Transverse colon (tissue), 4 donors: Measurements from ENCODE around the gene OLIG2. TPM values are rescaled to one million over a fixed set of nuclear protein-coding genes. Genes with fewer than 3 reads are reported as not detected.

Source experiments
- DNase-seq: peaks from one replicate; pipeline ENCODE4 v3.0.0-alpha.2; 2019
- H3K27ac ChIP-seq, 4 donors: fragments of 200-600 bp; sonication (generic); 2 replicates each; pipeline ENCODE4 v1.5.1; 2016 to 2018; ENCODE audit warnings: inconsistent platforms in 4 of 4
- H3K27me3 ChIP-seq: fragments of 200-600 bp; sonication (generic); 2 replicates; pipeline ENCODE4 v1.5.1; 2017; ENCODE audit warnings: inconsistent platforms
- H3K36me3 ChIP-seq, 4 donors: fragments of 200-600 bp; sonication (generic); 2 replicates each; pipeline ENCODE4 v1.5.1; 2017 to 2019; ENCODE audit warnings: inconsistent platforms in 4 of 4
- H3K4me1 ChIP-seq, 4 donors: fragments of 200-600 bp; sonication (generic); 2 replicates each; pipeline ENCODE4 v1.5.1; 2017 to 2020; ENCODE audit warnings: inconsistent platforms in 4 of 4
- H3K4me3 ChIP-seq, 4 donors: fragments of 200-600 bp; sonication (generic); 1 replicate in 1 of 4; 2 replicates in 3 of 4; pipeline versions ENCODE4 v1.5.1 to v1.6.1; 2017 to 2019; ENCODE audit warnings: inconsistent platforms in 4 of 4
- H3K9me3 ChIP-seq, 2 donors: fragments of 200-600 bp; sonication (generic); 2 replicates each; pipeline ENCODE4 v1.5.1; 2017 to 2019; ENCODE audit warnings: inconsistent platforms in 2 of 2
- EP300 ChIP-seq: sonication (generic); formaldehyde crosslinking; IDR thresholded peaks from one replicate; pipeline ENCODE4 v1.6.1; 2017; ENCODE audit warnings: antibody characterized with exemption, low read depth
- POLR2A ChIP-seq: fragments of 450-650 bp; IDR thresholded peaks from one replicate; pipeline ENCODE4 v1.6.1; 2016; ENCODE audit warnings: antibody characterized with exemption, mild to moderate bottlenecking, moderate library complexity
- POLR2AphosphoS5 ChIP-seq, 3 donors: sonication (generic); formaldehyde crosslinking; IDR thresholded peaks; one replicate each; pipeline ENCODE4 v1.6.1; 2016; ENCODE audit warnings: antibody characterized with exemption in 3 of 3
- WGBS, 2 donors: methylation state at CpG; one replicate each; pipeline ENCODE4 v1.1.5; 2018; ENCODE audit warnings: low coverage in 1 of 2; 5-methylcytosine and 5-hydroxymethylcytosine counted together
- in situ Hi-C, 4 donors: fragments of 200-750 bp; cut with MboI; loops; one replicate each; pipeline versions ENCODE4 v1.15.0 to v1.15.1; 2017; ENCODE audit warnings: low sequenced_read_pairs in 3 of 4, low pct_ligation_motif_present in 1 of 4, low pct_unique_long_range_greater_than_20kb in 1 of 4
- intact Hi-C: fragments of 100-400 bp; cut with DNase I; formaldehyde crosslinking; loops from one replicate; pipeline ENCODE4 v1.15.1; 2023; ENCODE audit warnings: low total_unique reads
- total RNA-seq, 4 donors: library from RNA; depleted of rRNA; stranded (reverse); fragments of >200 nt; gene quantifications; one replicate each; pipeline ENCODE4 v1.1.0, GENCODE V29; 2016
- TF ChIP-seq, protein P1 (sequence below), 5 experiments: fragments of 200-600 bp in 3 of 5; fragments of 450-650 bp in 2 of 5; sonication (generic) in 3 of 5; IDR thresholded peaks; 1 replicate in 2 of 5; 2 replicates in 3 of 5; pipeline ENCODE4 v1.5.1; 2016 to 2017; ENCODE audit warnings: antibody characterized with exemption in 5 of 5, inconsistent platforms in 3 of 5, mild to moderate bottlenecking in 2 of 5, moderate library complexity in 1 of 5

Gene OLIG2
- not detected for total RNA-seq

DNA sequence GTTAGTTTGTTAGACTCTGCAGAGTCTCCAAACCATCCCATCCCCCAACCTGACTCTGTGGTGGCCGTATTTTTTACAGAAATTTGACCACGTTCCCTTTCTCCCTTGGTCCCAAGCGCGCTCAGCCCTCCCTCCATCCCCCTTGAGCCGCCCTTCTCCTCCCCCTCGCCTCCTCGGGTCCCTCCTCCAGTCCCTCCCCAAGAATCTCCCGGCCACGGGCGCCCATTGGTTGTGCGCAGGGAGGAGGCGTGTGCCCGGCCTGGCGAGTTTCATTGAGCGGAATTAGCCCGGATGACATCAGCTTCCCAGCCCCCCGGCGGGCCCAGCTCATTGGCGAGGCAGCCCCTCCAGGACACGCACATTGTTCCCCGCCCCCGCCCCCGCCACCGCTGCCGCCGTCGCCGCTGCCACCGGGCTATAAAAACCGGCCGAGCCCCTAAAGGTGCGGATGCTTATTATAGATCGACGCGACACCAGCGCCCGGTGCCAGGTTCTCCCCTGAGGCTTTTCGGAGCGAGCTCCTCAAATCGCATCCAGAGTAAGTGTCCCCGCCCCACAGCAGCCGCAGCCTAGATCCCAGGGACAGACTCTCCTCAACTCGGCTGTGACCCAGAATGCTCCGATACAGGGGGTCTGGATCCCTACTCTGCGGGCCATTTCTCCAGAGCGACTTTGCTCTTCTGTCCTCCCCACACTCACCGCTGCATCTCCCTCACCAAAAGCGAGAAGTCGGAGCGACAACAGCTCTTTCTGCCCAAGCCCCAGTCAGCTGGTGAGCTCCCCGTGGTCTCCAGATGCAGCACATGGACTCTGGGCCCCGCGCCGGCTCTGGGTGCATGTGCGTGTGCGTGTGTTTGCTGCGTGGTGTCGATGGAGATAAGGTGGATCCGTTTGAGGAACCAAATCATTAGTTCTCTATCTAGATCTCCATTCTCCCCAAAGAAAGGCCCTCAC is at the start of gene OLIG2:
TSS of gene OLIG2 (plus strand) at position 447 of the 954 bp plus-strand sequence. CDS start 928 bp downstream, outside the sequence.
- intact Hi-C loops: no loop called here
- in situ Hi-C loops: no loop called here
- no peak for DNase-seq
- Histone ChIP-seq H3K27me3 (peaks cover 100% of the 10 kb centered on the region), H3K36me3 (no peaks in the 10 kb centered on the region), H3K9me3 (no peaks in the 10 kb centered on the region), H3K4me1 (peaks cover 0 to 50% (median 18%) of the 10 kb centered on the region in 4 donors), H3K27ac (no peak within 1 kb of the TSS), H3K4me3 (no peak within 1 kb of the TSS)
- TF ChIP-seq POLR2A (no peak), POLR2AphosphoS5 (IDR thresholded peaks at IDR 0.05) (no peak)
- WGBS, 2 donors: 18 to 30% methylated on average over 2 to 51 of the region's 59 CpGs

GRCh38 chr21:32976791-32977190 is 48.9 kb upstream of the OLIG2 start:
- DNase-seq: no peak
- peaks cover 44% of the 10 kb centered on the region for H3K27me3 ChIP-seq
- H3K36me3 ChIP-seq: no peaks in the 10 kb centered on the region
- WGBS, 2 donors: 50 to 64% methylated on average over 1 to 3 of the region's 3 CpGs
- intact Hi-C loops (no loop called here), in situ Hi-C loops (no loop called here)
- H3K4me3 ChIP-seq: no peak overlapping the region
- no peak overlapping the region for H3K27ac ChIP-seq
- no peaks in the 10 kb centered on the region for H3K4me1 ChIP-seq
- H3K9me3 ChIP-seq: no peaks in the 10 kb centered on the region
- TF ChIP-seq POLR2A (no peak), POLR2AphosphoS5 (IDR thresholded peaks at IDR 0.05) (no peak), EP300 (no peak)
- TF ChIP-seq, protein P1, sequence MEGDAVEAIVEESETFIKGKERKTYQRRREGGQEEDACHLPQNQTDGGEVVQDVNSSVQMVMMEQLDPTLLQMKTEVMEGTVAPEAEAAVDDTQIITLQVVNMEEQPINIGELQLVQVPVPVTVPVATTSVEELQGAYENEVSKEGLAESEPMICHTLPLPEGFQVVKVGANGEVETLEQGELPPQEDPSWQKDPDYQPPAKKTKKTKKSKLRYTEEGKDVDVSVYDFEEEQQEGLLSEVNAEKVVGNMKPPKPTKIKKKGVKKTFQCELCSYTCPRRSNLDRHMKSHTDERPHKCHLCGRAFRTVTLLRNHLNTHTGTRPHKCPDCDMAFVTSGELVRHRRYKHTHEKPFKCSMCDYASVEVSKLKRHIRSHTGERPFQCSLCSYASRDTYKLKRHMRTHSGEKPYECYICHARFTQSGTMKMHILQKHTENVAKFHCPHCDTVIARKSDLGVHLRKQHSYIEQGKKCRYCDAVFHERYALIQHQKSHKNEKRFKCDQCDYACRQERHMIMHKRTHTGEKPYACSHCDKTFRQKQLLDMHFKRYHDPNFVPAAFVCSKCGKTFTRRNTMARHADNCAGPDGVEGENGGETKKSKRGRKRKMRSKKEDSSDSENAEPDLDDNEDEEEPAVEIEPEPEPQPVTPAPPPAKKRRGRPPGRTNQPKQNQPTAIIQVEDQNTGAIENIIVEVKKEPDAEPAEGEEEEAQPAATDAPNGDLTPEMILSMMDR (IDR thresholded peaks at IDR 0.05): no peak

DNA sequence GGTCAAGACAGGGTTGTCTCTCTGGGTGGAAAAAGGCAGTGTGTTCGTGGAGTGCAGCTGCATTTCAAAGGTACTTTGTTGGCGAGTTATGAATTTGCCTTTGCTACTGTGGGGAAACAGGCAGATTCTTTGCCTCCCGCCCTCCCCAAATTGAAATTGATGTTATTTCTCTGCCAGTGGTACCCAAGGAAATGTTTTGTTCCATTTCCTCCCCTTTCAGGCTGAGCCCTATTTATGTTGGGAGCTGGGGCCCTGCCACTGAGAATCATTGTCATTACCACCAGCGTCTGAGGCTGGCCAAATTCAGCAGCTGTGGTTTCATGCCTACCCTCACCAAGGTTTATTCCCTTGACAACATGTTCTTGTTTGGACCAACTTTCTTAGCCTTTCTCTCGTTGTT is 48.5 kb upstream of the OLIG2 start:
- intact Hi-C loops (no loop called here), in situ Hi-C loops (no loop called here)
- 38 to 63% methylated on average over 2 to 5 of the region's 5 CpGs for whole genome bisulfite sequencing, 2 donors
- H3K9me3 ChIP-seq: no peaks in the 10 kb centered on the region
- no peaks in the 10 kb centered on the region for H3K36me3 ChIP-seq
- no peak overlapping the region for H3K27ac ChIP-seq
- H3K4me3 ChIP-seq: no peak overlapping the region
- no peak for DNase-seq
- H3K27me3 ChIP-seq: peaks cover 43% of the 10 kb centered on the region
- TF ChIP-seq, protein P1 (IDR thresholded peaks at IDR 0.05): no peak
- TF ChIP-seq POLR2AphosphoS5 (IDR thresholded peaks at IDR 0.05): no peak
- TF ChIP-seq EP300: no peak
- TF ChIP-seq POLR2A: no peak
- H3K4me1 ChIP-seq: no peaks in the 10 kb centered on the region

- H3K27me3 ChIP-seq: peaks cover 35% of the 10 kb centered on the region
- no peaks in the 10 kb centered on the region for H3K9me3 ChIP-seq
- H3K4me3 ChIP-seq: no peak overlapping the region
- in situ Hi-C loops (no loop called here), intact Hi-C loops (no loop called here)
- no peaks in the 10 kb centered on the region for H3K4me1 ChIP-seq
- no peak for TF ChIP-seq EP300
- TF ChIP-seq, protein P1 (IDR thresholded peaks at IDR 0.05): no peak
- no peak for TF ChIP-seq POLR2AphosphoS5 (IDR thresholded peaks at IDR 0.05)
- TF ChIP-seq POLR2A: no peak
- WGBS, 2 donors: 20 to 80% methylated on average over 1 to 39 of the region's 39 CpGs
- DNase-seq: no peak
- H3K36me3 ChIP-seq: no peaks in the 10 kb centered on the region
- H3K27ac ChIP-seq: no peak overlapping the region
Observed at GRCh38 chr21:32978331-32979270, 47.1 kb upstream of the OLIG2 start.
